Transverse colon (tissue), 4 donors: ENCODE data around the gene POU2F3. TPM values are rescaled to one million over a fixed set of nuclear protein-coding genes. Genes with fewer than 3 reads are reported as not detected.
A peak's percentile ranks its signal among the peaks of the same experiment; 100 is the strongest.

ENCODE experiments used
- DNase-seq: peaks from one replicate; pipeline ENCODE4 v3.0.0-alpha.2; 2019
- H3K27ac ChIP-seq, 4 donors: fragments of 200-600 bp; sonication (generic); 2 replicates each; pipeline ENCODE4 v1.5.1; 2016 to 2018; ENCODE audit warnings: inconsistent platforms in 4 of 4
- H3K27me3 ChIP-seq: fragments of 200-600 bp; sonication (generic); 2 replicates; pipeline ENCODE4 v1.5.1; 2017; ENCODE audit warnings: inconsistent platforms
- H3K36me3 ChIP-seq, 4 donors: fragments of 200-600 bp; sonication (generic); 2 replicates each; pipeline ENCODE4 v1.5.1; 2017 to 2019; ENCODE audit warnings: inconsistent platforms in 4 of 4
- H3K4me1 ChIP-seq, 4 donors: fragments of 200-600 bp; sonication (generic); 2 replicates each; pipeline ENCODE4 v1.5.1; 2017 to 2020; ENCODE audit warnings: inconsistent platforms in 4 of 4
- H3K4me3 ChIP-seq, 4 donors: fragments of 200-600 bp; sonication (generic); 1 replicate in 1 of 4; 2 replicates in 3 of 4; pipeline versions ENCODE4 v1.5.1 to v1.6.1; 2017 to 2019; ENCODE audit warnings: inconsistent platforms in 4 of 4
- H3K9me3 ChIP-seq, 2 donors: fragments of 200-600 bp; sonication (generic); 2 replicates each; pipeline ENCODE4 v1.5.1; 2017 to 2019; ENCODE audit warnings: inconsistent platforms in 2 of 2
- EP300 ChIP-seq: sonication (generic); formaldehyde crosslinking; IDR thresholded peaks from one replicate; pipeline ENCODE4 v1.6.1; 2017; ENCODE audit warnings: antibody characterized with exemption, low read depth
- POLR2A ChIP-seq: fragments of 450-650 bp; IDR thresholded peaks from one replicate; pipeline ENCODE4 v1.6.1; 2016; ENCODE audit warnings: antibody characterized with exemption, mild to moderate bottlenecking, moderate library complexity
- POLR2AphosphoS5 ChIP-seq, 3 donors: sonication (generic); formaldehyde crosslinking; IDR thresholded peaks; one replicate each; pipeline ENCODE4 v1.6.1; 2016; ENCODE audit warnings: antibody characterized with exemption in 3 of 3
- WGBS, 2 donors: methylation state at CpG; one replicate each; pipeline ENCODE4 v1.1.5; 2018; ENCODE audit warnings: low coverage in 1 of 2; 5-methylcytosine and 5-hydroxymethylcytosine counted together
- in situ Hi-C, 4 donors: fragments of 200-750 bp; cut with MboI; loops; one replicate each; pipeline versions ENCODE4 v1.15.0 to v1.15.1; 2017; ENCODE audit warnings: low sequenced_read_pairs in 3 of 4, low pct_ligation_motif_present in 1 of 4, low pct_unique_long_range_greater_than_20kb in 1 of 4
- intact Hi-C: fragments of 100-400 bp; cut with DNase I; formaldehyde crosslinking; loops from one replicate; pipeline ENCODE4 v1.15.1; 2023; ENCODE audit warnings: low total_unique reads
- total RNA-seq, 4 donors: library from RNA; depleted of rRNA; stranded (reverse); fragments of >200 nt; gene quantifications; one replicate each; pipeline ENCODE4 v1.1.0, GENCODE V29; 2016
- TF ChIP-seq, protein P1 (sequence below), 5 experiments: fragments of 200-600 bp in 3 of 5; fragments of 450-650 bp in 2 of 5; sonication (generic) in 3 of 5; IDR thresholded peaks; 1 replicate in 2 of 5; 2 replicates in 3 of 5; pipeline ENCODE4 v1.5.1; 2016 to 2017; ENCODE audit warnings: antibody characterized with exemption in 5 of 5, inconsistent platforms in 3 of 5, mild to moderate bottlenecking in 2 of 5, moderate library complexity in 1 of 5

Gene POU2F3
- total RNA-seq, 4 donors from 2014 or later = 1.9 to 2.2 TPM; not detected in 2

DNA sequence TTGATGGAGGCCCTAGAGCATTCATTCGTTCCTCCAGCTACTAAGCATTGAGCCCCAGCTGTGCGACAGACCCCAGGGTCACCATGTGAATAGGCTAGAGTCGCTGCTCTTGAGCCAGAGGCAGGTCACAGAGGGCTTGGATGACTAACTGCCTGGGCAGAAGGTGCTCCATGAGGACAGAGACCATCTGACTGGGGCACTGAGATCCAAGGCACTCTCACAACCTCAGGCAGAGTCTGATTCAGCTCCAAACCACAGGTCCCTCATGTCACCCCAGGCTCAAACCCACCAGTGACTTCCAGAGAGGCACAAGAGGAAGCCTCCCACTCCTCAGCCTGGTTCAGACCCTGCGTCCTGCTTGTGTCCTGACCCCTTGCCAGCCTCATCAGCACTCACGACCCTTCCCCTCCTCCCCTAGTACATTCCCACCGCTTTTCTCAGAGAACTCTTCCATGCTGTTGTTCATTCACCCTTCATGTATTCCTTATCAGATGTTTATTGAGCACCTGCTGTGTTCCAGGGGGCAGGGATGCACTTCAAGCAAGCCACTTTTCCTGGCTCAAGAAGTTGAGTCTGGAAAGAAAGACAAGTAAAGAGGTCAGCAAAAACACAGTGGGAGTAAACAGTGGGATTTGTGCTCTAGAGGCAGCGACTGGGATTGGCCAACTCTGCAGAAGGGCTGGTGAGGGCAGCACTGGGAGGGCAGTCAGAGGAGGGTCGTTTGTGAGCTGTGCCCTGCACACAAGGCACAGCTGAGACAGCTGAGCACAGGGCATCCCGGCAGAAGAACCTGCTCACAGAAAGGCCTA, 19.8 kb upstream of the POU2F3 start:
- H3K27ac ChIP-seq = peak overlapping the region; percentile 61 to 78 (median 72)
- H3K27me3 ChIP-seq = no peaks in the 10 kb centered on the region
- H3K9me3 ChIP-seq = no peaks in the 10 kb centered on the region
- H3K4me1 ChIP-seq = peaks cover 44 to 77% (median 54%) of the 10 kb centered on the region in 4 donors
- DNase-seq = no peak
- no peak overlapping the region for H3K4me3 ChIP-seq
- in situ Hi-C loops = loop anchor here in 1 of 4 donors (10.0 kb wide), 1 partner anchor 45 kb away; no protein-coding TSS in a partner anchor
- intact Hi-C loops = no loop called here
- H3K36me3 ChIP-seq = no peaks in the 10 kb centered on the region
- no peak for TF ChIP-seq POLR2AphosphoS5 (IDR thresholded peaks at IDR 0.05)
- TF ChIP-seq, protein P1, sequence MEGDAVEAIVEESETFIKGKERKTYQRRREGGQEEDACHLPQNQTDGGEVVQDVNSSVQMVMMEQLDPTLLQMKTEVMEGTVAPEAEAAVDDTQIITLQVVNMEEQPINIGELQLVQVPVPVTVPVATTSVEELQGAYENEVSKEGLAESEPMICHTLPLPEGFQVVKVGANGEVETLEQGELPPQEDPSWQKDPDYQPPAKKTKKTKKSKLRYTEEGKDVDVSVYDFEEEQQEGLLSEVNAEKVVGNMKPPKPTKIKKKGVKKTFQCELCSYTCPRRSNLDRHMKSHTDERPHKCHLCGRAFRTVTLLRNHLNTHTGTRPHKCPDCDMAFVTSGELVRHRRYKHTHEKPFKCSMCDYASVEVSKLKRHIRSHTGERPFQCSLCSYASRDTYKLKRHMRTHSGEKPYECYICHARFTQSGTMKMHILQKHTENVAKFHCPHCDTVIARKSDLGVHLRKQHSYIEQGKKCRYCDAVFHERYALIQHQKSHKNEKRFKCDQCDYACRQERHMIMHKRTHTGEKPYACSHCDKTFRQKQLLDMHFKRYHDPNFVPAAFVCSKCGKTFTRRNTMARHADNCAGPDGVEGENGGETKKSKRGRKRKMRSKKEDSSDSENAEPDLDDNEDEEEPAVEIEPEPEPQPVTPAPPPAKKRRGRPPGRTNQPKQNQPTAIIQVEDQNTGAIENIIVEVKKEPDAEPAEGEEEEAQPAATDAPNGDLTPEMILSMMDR (IDR thresholded peaks at IDR 0.05) = no peak
- no peak for TF ChIP-seq POLR2A
- no peak for TF ChIP-seq EP300
- WGBS, 2 donors = 73 to 95% methylated on average over 4 to 9 of the region's 9 CpGs

GRCh38 chr11:120220747-120221037, 19.2 kb upstream of the POU2F3 start:
- H3K27me3 ChIP-seq = no peaks in the 10 kb centered on the region
- H3K9me3 ChIP-seq = no peaks in the 10 kb centered on the region
- H3K36me3 ChIP-seq = no peaks in the 10 kb centered on the region
- 81% methylated on average over 4 of the region's 4 CpGs; no CpG with 5 or more reads in 1 of the 2 donors for WGBS, 2 donors
- peak overlapping the region; percentile 61 to 78 (median 72) for H3K27ac ChIP-seq
- peaks cover 41 to 78% (median 52%) of the 10 kb centered on the region in 4 donors for H3K4me1 ChIP-seq
- in situ Hi-C loops (loop anchor here in 1 of 4 donors (10.0 kb wide), 1 partner anchor 46 kb away; no protein-coding TSS in a partner anchor), intact Hi-C loops (no loop called here)
- H3K4me3 ChIP-seq = no peak overlapping the region
- TF ChIP-seq POLR2AphosphoS5 (IDR thresholded peaks at IDR 0.05) (no peak), EP300 (no peak), POLR2A (no peak)
- TF ChIP-seq, protein P1 (IDR thresholded peaks at IDR 0.05) = no peak
- DNase-seq = no peak

DNA sequence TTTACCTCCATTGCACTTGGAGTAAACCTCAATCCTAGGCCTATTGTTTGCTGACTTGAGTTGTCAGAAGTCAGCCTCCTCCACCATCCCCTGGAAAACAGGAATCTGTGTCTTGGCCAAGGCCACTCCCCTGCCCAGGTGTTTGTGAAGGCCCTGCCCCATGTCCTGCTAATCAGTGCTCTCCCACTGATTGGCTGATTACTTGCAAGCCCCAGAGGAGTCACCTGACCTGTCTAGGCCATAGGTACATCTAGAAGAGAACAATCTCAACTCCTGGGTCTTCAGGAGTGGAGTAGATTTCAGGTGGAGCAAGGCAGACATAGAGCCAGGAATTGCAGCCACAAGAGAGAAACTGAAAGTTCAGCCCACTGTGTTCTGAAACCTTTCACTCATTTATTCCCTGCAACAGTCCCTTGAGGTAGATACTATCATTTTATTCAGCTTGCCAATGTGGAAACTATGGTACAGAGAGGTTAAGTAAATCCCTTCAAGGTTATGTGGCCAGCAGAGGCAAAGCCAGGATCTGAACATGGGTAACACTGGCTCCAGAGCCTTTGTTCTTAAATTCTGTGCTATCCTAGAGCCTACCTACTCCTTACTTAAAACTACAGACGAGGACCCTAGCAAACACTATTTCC, 18.7 kb upstream of the POU2F3 start:
- Histone ChIP-seq H3K36me3 (no peaks in the 10 kb centered on the region), H3K9me3 (no peaks in the 10 kb centered on the region), H3K4me1 (peaks cover 41 to 73% (median 49%) of the 10 kb centered on the region in 4 donors), H3K27me3 (no peaks in the 10 kb centered on the region), H3K4me3 (no peak overlapping the region), H3K27ac (peak overlapping the region; percentile 61 to 78 (median 72))
- TF ChIP-seq, protein P1 (IDR thresholded peaks at IDR 0.05) = no peak
- TF ChIP-seq POLR2AphosphoS5 (IDR thresholded peaks at IDR 0.05) (peak in 1 of 3 donors; percentile 30), POLR2A (no peak)
- in situ Hi-C loops (loop anchor here in 1 of 4 donors (10.0 kb wide), 1 partner anchor 46 kb away; no protein-coding TSS in a partner anchor), intact Hi-C loops (no loop called here)
- peak; percentile 78 for DNase-seq
- 54% methylated on average over 1 of the region's 1 CpG; no CpG with 5 or more reads in 1 of the 2 donors for whole genome bisulfite sequencing, 2 donors

GRCh38 chr11:120222916-120223315, 17.0 kb upstream of the POU2F3 start:
- intact Hi-C loops = no loop called here
- no peak for DNase-seq
- WGBS, 2 donors = 88% methylated on average over 8 of the region's 8 CpGs; no CpG with 5 or more reads in 1 of the 2 donors

More at GRCh38 chr11:120222916-120223315, 17.0 kb upstream of the POU2F3 start:
- Histone ChIP-seq H3K27me3 (no peaks in the 10 kb centered on the region), H3K27ac (peak overlapping the region in 1 of 4 donors; percentile 15), H3K4me1 (peaks cover 36 to 58% (median 41%) of the 10 kb centered on the region in 4 donors), H3K9me3 (no peaks in the 10 kb centered on the region), H3K4me3 (no peak overlapping the region), H3K36me3 (peaks cover 0 to 8% (median 0%) of the 10 kb centered on the region in 4 donors)
- TF ChIP-seq POLR2AphosphoS5 (IDR thresholded peaks at IDR 0.05) (no peak), POLR2A (no peak), EP300 (no peak)
- TF ChIP-seq, protein P1 (IDR thresholded peaks at IDR 0.05) = no peak
- in situ Hi-C loops = loop anchor here in 1 of 4 donors (10.0 kb wide), 1 partner anchor 48 kb away; no protein-coding TSS in a partner anchor
